ENCODE results near the gene WDR44. TPM values are rescaled to one million over a fixed set of nuclear protein-coding genes. Genes with fewer than 3 reads are reported as not detected.
"Not testable (repeated sequence)": the region's sequence is repeated elsewhere in the genome, so short reads cannot be mapped to it uniquely, and the experiment has no call there.

The WDR44 gene
- total RNA-seq, 1 donor from 2014 or later: 19.0 TPM

GRCh38 chrX:118474586-118474985 is 128.7 kb downstream of the WDR44 start:
- Histone ChIP-seq H3K4me1 (ENCODE audit: insufficient read depth, low read length) (no peaks in the 10 kb centered on the region), H3K9ac (ENCODE audit: low read length) (no peak overlapping the region), H3K79me2 (ENCODE audit: insufficient read depth, low read length) (no peaks in the 10 kb centered on the region), H2AFZ (ENCODE audit: low read depth, low read length) (no peak overlapping the region), H3K4me2 (ENCODE audit: low read length) (no peak overlapping the region), H3K4me3 (ENCODE audit: insufficient read depth, low read depth, low read length) (no peak overlapping the region), H4K20me1 (ENCODE audit: insufficient read depth, low read length) (no peaks in the 10 kb centered on the region), H3K9me3 (ENCODE audit: insufficient read depth, low read depth, low read length) (no peaks in the 10 kb centered on the region), H3K27me3 (ENCODE audit: insufficient read depth, low read length) (no peaks in the 10 kb centered on the region), H3K36me3 (ENCODE audit: insufficient read depth, low read length) (no peaks in the 10 kb centered on the region), H3K27ac (ENCODE audit: low read depth, low read length) (no peak overlapping the region)
- peaks cover 6% of the 10 kb centered on the region for H3K4me1 Mint-ChIP-seq (ENCODE audit: low read depth, unreplicated experiment)
- no peaks in the 10 kb centered on the region for H3K36me3 Mint-ChIP-seq (ENCODE audit: low read depth, unreplicated experiment)
- no peaks in the 10 kb centered on the region for H3K27me3 Mint-ChIP-seq (ENCODE audit: low read depth, unreplicated experiment)
- DNase-seq (ENCODE audit: low read depth) (no peak), FAIRE-seq (peak; percentile 74)
- TF ChIP-seq CTCF (IDR thresholded peaks at IDR 0.05; ENCODE audit: insufficient read depth, low read depth, low read length) (no peak), EZH2 (IDR thresholded peaks at IDR 0.05; ENCODE audit: insufficient read depth, low read length) (no peak)
- no peak overlapping the region for H3K27ac Mint-ChIP-seq (ENCODE audit: unreplicated experiment)
- no peak overlapping the region for H3K4me3 Mint-ChIP-seq (ENCODE audit: unreplicated experiment)
- no peaks in the 10 kb centered on the region for H3K9me3 Mint-ChIP-seq (ENCODE audit: unreplicated experiment)

- Histone ChIP-seq H3K4me1 (ENCODE audit: insufficient read depth, low read length) (no peaks in the 10 kb centered on the region), H3K9ac (ENCODE audit: low read length) (no peak overlapping the region), H3K4me3 (ENCODE audit: insufficient read depth, low read depth, low read length) (no peak overlapping the region), H2AFZ (ENCODE audit: low read depth, low read length) (no peak overlapping the region), H3K27me3 (ENCODE audit: insufficient read depth, low read length) (no peaks in the 10 kb centered on the region), H3K27ac (ENCODE audit: low read depth, low read length) (no peak overlapping the region), H4K20me1 (ENCODE audit: insufficient read depth, low read length) (no peaks in the 10 kb centered on the region), H3K79me2 (ENCODE audit: insufficient read depth, low read length) (no peaks in the 10 kb centered on the region), H3K36me3 (ENCODE audit: insufficient read depth, low read length) (no peaks in the 10 kb centered on the region), H3K9me3 (ENCODE audit: insufficient read depth, low read depth, low read length) (no peaks in the 10 kb centered on the region), H3K4me2 (ENCODE audit: low read length) (no peak overlapping the region)
- Mint-ChIP-seq H3K27me3 (ENCODE audit: low read depth, unreplicated experiment) (no peaks in the 10 kb centered on the region), H3K4me1 (ENCODE audit: low read depth, unreplicated experiment) (peaks cover 6% of the 10 kb centered on the region), H3K27ac (ENCODE audit: unreplicated experiment) (no peak overlapping the region), H3K4me3 (ENCODE audit: unreplicated experiment) (no peak overlapping the region), H3K36me3 (ENCODE audit: low read depth, unreplicated experiment) (no peaks in the 10 kb centered on the region), H3K9me3 (ENCODE audit: unreplicated experiment) (no peaks in the 10 kb centered on the region)
- DNase-seq (ENCODE audit: low read depth) (no peak), FAIRE-seq (no peak)
- TF ChIP-seq EZH2 (IDR thresholded peaks at IDR 0.05; ENCODE audit: insufficient read depth, low read length) (no peak), CTCF (IDR thresholded peaks at IDR 0.05; ENCODE audit: insufficient read depth, low read depth, low read length) (no peak)
Observed at GRCh38 chrX:118475903-118476302, 130.0 kb downstream of the WDR44 start.

GRCh38 chrX:118480172-118480571 is 134.3 kb downstream of the WDR44 start:
- Histone ChIP-seq H3K9me3 (ENCODE audit: insufficient read depth, low read depth, low read length) (no peaks in the 10 kb centered on the region), H3K36me3 (ENCODE audit: insufficient read depth, low read length) (no peaks in the 10 kb centered on the region), H3K9ac (ENCODE audit: low read length) (no peak overlapping the region), H3K27ac (ENCODE audit: low read depth, low read length) (no peak overlapping the region), H3K4me1 (ENCODE audit: insufficient read depth, low read length) (no peaks in the 10 kb centered on the region), H3K27me3 (ENCODE audit: insufficient read depth, low read length) (no peaks in the 10 kb centered on the region), H3K4me2 (ENCODE audit: low read length) (no peak overlapping the region), H3K79me2 (ENCODE audit: insufficient read depth, low read length) (no peaks in the 10 kb centered on the region), H4K20me1 (ENCODE audit: insufficient read depth, low read length) (no peaks in the 10 kb centered on the region), H3K4me3 (ENCODE audit: insufficient read depth, low read depth, low read length) (no peak overlapping the region), H2AFZ (ENCODE audit: low read depth, low read length) (no peak overlapping the region)
- TF ChIP-seq CTCF (IDR thresholded peaks at IDR 0.05; ENCODE audit: insufficient read depth, low read depth, low read length) (no peak), EZH2 (IDR thresholded peaks at IDR 0.05; ENCODE audit: insufficient read depth, low read length) (no peak)
- FAIRE-seq: no peak
- Mint-ChIP-seq H3K36me3 (ENCODE audit: low read depth, unreplicated experiment) (no peaks in the 10 kb centered on the region), H3K4me1 (ENCODE audit: low read depth, unreplicated experiment) (peaks cover 6% of the 10 kb centered on the region), H3K27me3 (ENCODE audit: low read depth, unreplicated experiment) (no peaks in the 10 kb centered on the region), H3K27ac (ENCODE audit: unreplicated experiment) (no peak overlapping the region), H3K9me3 (ENCODE audit: unreplicated experiment) (no peaks in the 10 kb centered on the region), H3K4me3 (ENCODE audit: unreplicated experiment) (no peak overlapping the region)
- DNase-seq (ENCODE audit: low read depth): no peak

- H3K9me3 ChIP-seq (ENCODE audit: insufficient read depth, low read depth, low read length); H2AFZ ChIP-seq (ENCODE audit: low read depth, low read length); DNase-seq (ENCODE audit: low read depth); H3K4me3 ChIP-seq (ENCODE audit: insufficient read depth, low read depth, low read length); H3K27me3 ChIP-seq (ENCODE audit: insufficient read depth, low read length); H3K36me3 Mint-ChIP-seq (ENCODE audit: low read depth, unreplicated experiment); FAIRE-seq; H3K27ac Mint-ChIP-seq (ENCODE audit: unreplicated experiment); H4K20me1 ChIP-seq (ENCODE audit: insufficient read depth, low read length); H3K9me3 Mint-ChIP-seq (ENCODE audit: unreplicated experiment); H3K4me1 Mint-ChIP-seq (ENCODE audit: low read depth, unreplicated experiment); H3K36me3 ChIP-seq (ENCODE audit: insufficient read depth, low read length); H3K27me3 Mint-ChIP-seq (ENCODE audit: low read depth, unreplicated experiment); H3K4me1 ChIP-seq (ENCODE audit: insufficient read depth, low read length); H3K27ac ChIP-seq (ENCODE audit: low read depth, low read length); H3K4me3 Mint-ChIP-seq (ENCODE audit: unreplicated experiment); H3K9ac ChIP-seq (ENCODE audit: low read length); H3K79me2 ChIP-seq (ENCODE audit: insufficient read depth, low read length); H3K4me2 ChIP-seq (ENCODE audit: low read length): not testable (repeated sequence)
Observed at GRCh38 chrX:118482384-118482783, 136.5 kb downstream of the WDR44 start.
